Measurements from ENCODE around the gene PNKD. TPM values are rescaled to one million over a fixed set of nuclear protein-coding genes. Genes with fewer than 3 reads are reported as not detected.

The PNKD gene
- total RNA-seq, 4 donors from 2014 or later = 20.1 to 35.8 (median 31.9) TPM

DNA sequence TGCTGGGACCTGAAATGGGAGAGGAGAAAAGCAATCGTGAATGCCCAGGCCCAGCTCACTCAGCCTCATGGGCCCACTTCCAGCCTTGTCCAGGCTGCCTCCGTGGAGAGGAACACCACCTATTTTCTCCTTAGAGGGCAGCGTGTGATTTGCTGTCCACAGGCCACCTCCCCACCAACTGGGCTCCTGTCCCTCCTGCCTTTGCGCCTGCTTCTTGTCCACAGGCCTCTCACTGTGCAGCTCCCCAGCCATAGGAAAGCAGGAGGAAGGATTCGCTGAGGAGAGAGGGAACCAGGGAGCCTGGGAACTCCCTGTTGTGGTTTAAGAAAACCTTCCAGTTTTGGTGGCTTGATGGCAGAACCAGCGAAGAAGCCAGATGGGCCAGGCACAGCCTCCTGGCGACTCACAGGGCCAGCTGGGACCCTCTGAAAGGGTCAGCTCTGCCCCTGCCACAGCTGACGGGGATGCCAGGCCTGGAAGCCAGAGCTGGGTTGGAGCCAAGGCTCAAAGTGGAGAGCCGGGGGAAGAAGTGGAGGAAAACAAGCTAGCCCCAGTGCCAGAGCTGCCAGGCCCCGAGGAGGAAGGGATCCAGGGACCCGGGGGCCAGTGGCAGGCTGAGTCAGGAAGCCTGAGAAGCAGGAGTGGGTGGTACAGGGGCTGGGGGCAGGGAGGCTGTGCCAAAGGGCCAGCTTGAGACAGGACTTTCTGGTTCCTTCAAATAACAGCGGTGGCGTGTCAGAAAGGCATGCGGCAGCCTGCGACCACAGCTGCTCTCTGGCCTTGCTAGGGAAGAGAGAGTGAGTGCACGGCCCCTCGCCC, 12.1 kb downstream of the PNKD start:
- in situ Hi-C loops (cut with MboI; ENCODE audit: low sequenced_read_pairs in 4 of 4) (loop anchor here in 3 of 4 donors (25.0 kb wide), 1 partner anchor 380 kb away; the partner anchor contains the start of genes BCS1L (in 3 of the 3), RNF25 (in 3 of the 3), STK36 (in 3 of the 3) and ZNF142 (in 3 of the 3)), intact Hi-C loops (cut with DNase I; ENCODE audit: low total_unique reads) (loop anchor here (10.0 kb wide), 4 partner anchors 378 to 1598 kb away; partner anchors contain the start of gene DNAJB2)
- no peaks in the 10 kb centered on the region for H3K27me3 ChIP-seq
- H3K27ac ChIP-seq = peak overlapping the region; percentile 93 to 100 (median 98)
- peak; percentile 25 to 28 for ATAC-seq
- H3K9me3 ChIP-seq = no peaks in the 10 kb centered on the region
- peaks cover 57 to 66% of the 10 kb centered on the region in 2 donors for H3K4me1 ChIP-seq
- no peak for TF ChIP-seq CTCF (IDR thresholded peaks at IDR 0.05 in 4 of 5, conservative IDR thresholded peaks at IDR 0.05 in 1 of 5)
- TF ChIP-seq POLR2A (IDR thresholded peaks at IDR 0.05) = peak in 1 of 2 donors; percentile 45
- H3K4me3 ChIP-seq = peak overlapping the region; percentile 15 to 32 (median 20)
- peaks cover 0 to 45% of the 10 kb centered on the region in 2 donors for H3K36me3 ChIP-seq
- DNase-seq = peak; percentile 62 to 84

DNA sequence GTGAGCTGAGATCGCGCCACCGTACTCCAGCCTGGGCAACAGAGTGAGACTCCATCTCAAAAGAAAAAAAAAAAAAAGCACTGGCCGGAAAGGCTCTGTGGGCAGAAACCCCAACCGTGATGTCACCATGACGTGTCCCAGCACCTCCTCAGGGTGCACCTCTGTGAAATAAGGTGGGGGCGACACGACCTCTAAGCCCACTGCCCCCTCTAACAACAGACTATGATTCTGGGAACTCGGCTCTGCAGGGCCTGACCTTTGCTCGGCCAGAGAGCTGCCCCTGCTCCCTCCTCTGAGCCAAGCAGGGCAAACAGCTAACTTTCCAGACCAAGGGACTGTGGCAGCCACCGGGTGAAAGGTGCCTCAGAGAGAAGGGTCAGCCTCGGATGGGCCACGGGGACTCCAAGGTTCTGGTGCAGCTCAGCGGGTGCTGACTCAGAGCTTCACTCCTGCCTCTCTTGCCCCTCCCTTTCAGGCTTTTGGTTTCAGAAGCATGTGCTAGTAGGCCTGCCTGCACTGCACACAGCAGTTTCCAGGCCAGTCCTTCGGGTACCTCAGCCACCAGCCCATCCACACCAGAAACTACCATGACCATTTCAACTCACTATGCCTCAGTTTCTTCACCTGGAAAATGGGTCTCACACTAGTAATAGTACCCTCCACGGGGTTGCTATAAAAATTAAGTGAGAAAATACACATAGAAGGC, 13.9 kb downstream of the PNKD start:
- in situ Hi-C loops (cut with MboI; ENCODE audit: low sequenced_read_pairs in 4 of 4) = loop anchor here in 3 of 4 donors (25.0 kb wide), 1 partner anchor 378 kb away; the partner anchor contains the start of genes BCS1L (in 3 of the 3), RNF25 (in 3 of the 3), STK36 (in 3 of the 3) and ZNF142 (in 3 of the 3)
- DNase-seq (peak; percentile 82 to 89), ATAC-seq (peak; percentile 34 to 57)
- peaks cover 76 to 84% of the 10 kb centered on the region in 2 donors for H3K4me1 ChIP-seq
- peak overlapping the region; percentile 24 to 40 (median 32) for H3K4me3 ChIP-seq
- no peaks in the 10 kb centered on the region for H3K9me3 ChIP-seq
- no peaks in the 10 kb centered on the region for H3K27me3 ChIP-seq
- TF ChIP-seq POLR2A (IDR thresholded peaks at IDR 0.05) (peak in 1 of 2 donors; percentile 60), CTCF (IDR thresholded peaks at IDR 0.05 in 4 of 5, conservative IDR thresholded peaks at IDR 0.05 in 1 of 5) (no peak)
- intact Hi-C loops (cut with DNase I; ENCODE audit: low total_unique reads) = loop anchor here (2.0 to 10.0 kb wide), 5 partner anchors 13 to 1599 kb away; partner anchors contain the start of genes AAMP, DNAJB2 and PNKD
- H3K27ac ChIP-seq = peak overlapping the region; percentile 93 to 100 (median 98)
- peaks cover 0 to 26% of the 10 kb centered on the region in 2 donors for H3K36me3 ChIP-seq

DNA sequence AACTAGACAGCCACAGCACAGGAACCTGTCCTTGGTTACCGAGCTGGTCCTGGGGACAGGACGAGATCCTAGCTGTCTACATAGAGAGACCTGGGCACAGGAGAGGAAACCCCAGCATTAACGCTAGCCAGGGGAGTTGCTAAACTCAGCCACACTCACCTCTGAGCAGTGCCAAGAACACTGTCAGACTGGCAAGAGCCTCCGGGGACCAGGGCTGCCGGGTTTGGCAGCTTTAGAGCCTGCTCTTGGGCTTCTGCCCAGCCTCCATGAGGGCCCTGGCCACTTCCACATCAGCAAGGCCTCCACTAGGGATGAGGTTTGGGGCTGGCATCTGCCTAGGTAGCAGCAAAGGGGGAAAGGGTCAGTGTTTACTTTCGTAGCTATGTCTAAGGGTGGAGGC, 15.3 kb downstream of the PNKD start:
- peaks cover 90 to 97% of the 10 kb centered on the region in 2 donors for H3K4me1 ChIP-seq
- H3K27ac ChIP-seq = peak overlapping the region; percentile 93 to 100 (median 98)
- in situ Hi-C loops (cut with MboI; ENCODE audit: low sequenced_read_pairs in 4 of 4) (loop anchor here in 3 of 4 donors (25.0 kb wide), 1 partner anchor 377 kb away; the partner anchor contains the start of genes BCS1L (in 3 of the 3), RNF25 (in 3 of the 3), STK36 (in 3 of the 3) and ZNF142 (in 3 of the 3)), intact Hi-C loops (cut with DNase I; ENCODE audit: low total_unique reads) (loop anchor here (2.0 to 10.0 kb wide), 5 partner anchors 15 to 1601 kb away; partner anchors contain the start of genes AAMP, DNAJB2 and PNKD)
- peak overlapping the region; percentile 59 to 70 (median 61) for H3K4me3 ChIP-seq
- ATAC-seq (peak; percentile 48 to 55), DNase-seq (peak; percentile 77 to 92)
- TF ChIP-seq CTCF (IDR thresholded peaks at IDR 0.05 in 4 of 5, conservative IDR thresholded peaks at IDR 0.05 in 1 of 5) = no peak
- TF ChIP-seq POLR2A (IDR thresholded peaks at IDR 0.05) = peak; percentile 43 to 49
- no peaks in the 10 kb centered on the region for H3K9me3 ChIP-seq
- H3K36me3 ChIP-seq = peaks cover 0 to 12% of the 10 kb centered on the region in 2 donors
- no peaks in the 10 kb centered on the region for H3K27me3 ChIP-seq
